ENCODE results near the gene CEP85L.

CEP85L gene

GRCh38 chr6:118663993-118664985 lies 12.9 kb upstream of the CEP85L start:
- no peak for TF ChIP-seq CTCF (conservative IDR thresholded peaks at IDR 0.05; ENCODE audit: control insufficient read depth, insufficient read depth, low read depth, low read length)
- peak overlapping the region; percentile 28 for H3K4me3 ChIP-seq (ENCODE audit: control insufficient read depth, low read depth, low read length)
- no peak for DNase-seq (ENCODE audit: low read depth)

- no peak for TF ChIP-seq CTCF (conservative IDR thresholded peaks at IDR 0.05; ENCODE audit: control insufficient read depth, insufficient read depth, low read depth, low read length)
- no peak for DNase-seq (ENCODE audit: low read depth)
- no peak overlapping the region for H3K4me3 ChIP-seq (ENCODE audit: control insufficient read depth, low read depth, low read length)
Measured at GRCh38 chr6:118661831-118662230, 10.4 kb upstream of the CEP85L start.

GRCh38 chr6:118660218-118660569 lies 8.8 kb upstream of the CEP85L start:
- TF ChIP-seq CTCF (conservative IDR thresholded peaks at IDR 0.05; ENCODE audit: control insufficient read depth, insufficient read depth, low read depth, low read length), result no peak
- no peak overlapping the region for H3K4me3 ChIP-seq (ENCODE audit: control insufficient read depth, low read depth, low read length)
- DNase-seq (ENCODE audit: low read depth), result no peak

- H3K4me3 ChIP-seq (ENCODE audit: control insufficient read depth, low read depth, low read length), result no peak overlapping the region
- DNase-seq (ENCODE audit: low read depth), result no peak
- TF ChIP-seq CTCF (conservative IDR thresholded peaks at IDR 0.05; ENCODE audit: control insufficient read depth, insufficient read depth, low read depth, low read length), result no peak
Measured at GRCh38 chr6:118659513-118660217, 8.3 kb upstream of the CEP85L start.

- no peak for DNase-seq (ENCODE audit: low read depth)
- no peak for TF ChIP-seq CTCF (conservative IDR thresholded peaks at IDR 0.05; ENCODE audit: control insufficient read depth, insufficient read depth, low read depth, low read length)
- H3K4me3 ChIP-seq (ENCODE audit: control insufficient read depth, low read depth, low read length), result no peak overlapping the region
Measured at GRCh38 chr6:118656847-118657451, 5.6 kb upstream of the CEP85L start.

GRCh38 chr6:118652051-118652615 lies 742 bp upstream of the CEP85L start:
- DNase-seq (ENCODE audit: low read depth), result no peak
- H3K4me3 ChIP-seq (ENCODE audit: control insufficient read depth, low read depth, low read length), result peak overlapping the region; percentile 72
- no peak for TF ChIP-seq CTCF (conservative IDR thresholded peaks at IDR 0.05; ENCODE audit: control insufficient read depth, insufficient read depth, low read depth, low read length)
